ENCODE measurements around the gene LATS2.
A peak's percentile ranks its signal among the peaks of the same experiment; 100 is the strongest.

LATS2 gene

GRCh38 chr13:21061029-21061763 is at the start of gene LATS2:
Gene LATS2, minus strand, starts transcription at chr13:21061586. Its CDS starts 15,560 bp downstream, at chr13:21046026.
- DNase-seq (ENCODE audit: low spot score): peak; percentile 96

DNA sequence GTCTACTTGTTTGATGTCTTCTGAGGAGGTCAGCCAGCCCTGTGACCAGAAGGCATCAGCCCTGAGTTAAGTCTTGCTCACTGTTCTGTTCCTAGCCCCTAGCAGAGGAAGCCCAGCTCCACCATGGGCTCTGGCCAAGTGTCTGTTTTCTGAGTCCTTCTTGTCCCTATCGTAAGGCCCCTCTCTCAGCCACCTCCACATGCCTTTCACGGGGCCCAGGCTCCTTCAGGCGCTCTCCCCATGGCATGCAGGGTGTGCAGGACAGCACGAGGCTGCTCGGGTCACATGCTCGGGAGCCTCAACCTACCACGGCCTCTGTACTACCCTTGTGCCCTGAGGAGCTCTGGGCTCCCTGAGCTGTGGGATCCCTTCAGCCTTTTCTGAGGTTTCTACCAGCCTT is 47.8 kb upstream of the LATS2 start:
- no peak for DNase-seq (ENCODE audit: low spot score)

DNA sequence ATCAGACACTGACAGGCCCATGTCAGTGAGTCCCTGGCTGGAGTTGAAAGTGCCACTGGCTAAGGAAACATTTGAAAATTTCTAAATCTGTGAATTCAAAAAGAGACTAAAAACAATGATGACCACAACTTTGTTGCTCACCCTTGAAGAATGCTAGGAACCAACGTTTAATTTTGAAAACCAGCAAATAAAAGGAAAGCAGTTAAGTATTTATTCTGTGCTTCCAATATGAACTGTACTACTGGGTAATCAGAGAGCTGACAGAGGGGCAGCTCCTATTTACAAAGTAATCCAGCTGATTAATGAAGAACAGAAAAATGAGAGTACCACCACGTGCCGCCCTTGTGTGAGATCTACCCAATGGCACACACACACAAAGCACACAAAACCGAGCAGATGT is 44.7 kb upstream of the LATS2 start:
- DNase-seq (ENCODE audit: low spot score): peak; percentile 83

- no peak for DNase-seq (ENCODE audit: low spot score)
Measured at GRCh38 chr13:21104199-21105019, 43.0 kb upstream of the LATS2 start.

DNA sequence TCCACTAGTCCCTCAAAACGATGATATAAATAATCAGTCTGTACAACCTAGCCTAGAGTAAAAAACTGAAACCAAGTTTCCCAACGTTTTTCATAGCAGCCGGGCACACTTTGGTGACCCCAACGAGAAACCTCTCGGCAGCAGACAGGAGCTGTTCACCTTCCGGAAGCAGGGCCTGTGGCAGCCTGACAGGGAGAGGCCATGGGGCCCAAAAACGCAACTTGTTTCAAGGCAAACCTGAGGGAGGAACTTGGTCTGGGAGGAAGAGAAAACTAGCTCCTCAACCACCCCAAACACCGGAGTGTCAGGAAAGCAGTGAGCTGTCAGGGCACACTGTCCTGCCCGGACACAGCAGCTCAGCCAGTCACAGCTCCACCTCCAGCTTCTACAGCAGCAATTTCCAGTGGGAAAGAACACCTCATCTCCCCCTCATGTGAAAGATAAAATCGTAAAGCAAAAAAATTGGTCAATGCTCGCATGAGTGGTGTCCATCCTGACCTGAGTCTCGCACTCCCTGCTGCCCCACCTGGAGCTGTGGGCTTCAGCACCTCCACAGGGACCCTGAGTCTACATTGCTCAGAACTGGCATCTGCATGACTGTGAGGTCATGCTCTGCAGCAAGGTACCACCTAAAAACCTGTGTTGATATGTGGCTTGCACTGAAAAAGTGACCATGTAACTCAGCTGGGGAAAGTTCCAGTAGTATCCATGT is 40.6 kb upstream of the LATS2 start:
- DNase-seq (ENCODE audit: low spot score): no peak

GRCh38 chr13:21100994-21101757 is 39.8 kb upstream of the LATS2 start:
- no peak for DNase-seq (ENCODE audit: low spot score)

DNA sequence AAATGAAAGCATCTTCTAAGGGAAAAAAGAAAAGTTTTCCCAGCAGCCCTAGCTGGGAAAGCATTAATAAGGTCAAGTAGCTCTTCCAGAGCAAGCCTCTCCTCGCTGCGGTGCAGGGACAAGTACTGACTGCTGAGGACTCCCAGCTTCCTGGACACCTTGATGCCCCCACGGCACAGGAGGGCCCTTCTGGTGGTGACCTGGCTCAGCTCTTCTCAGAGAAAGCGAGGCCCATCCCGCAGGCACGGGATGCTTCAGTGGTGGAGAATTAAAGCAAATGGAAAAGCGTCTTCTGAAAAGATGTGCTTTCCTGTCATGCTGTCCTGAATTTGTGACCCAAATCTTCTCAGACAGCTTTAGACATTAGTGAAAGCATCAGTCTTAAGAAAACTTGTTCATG is 38.8 kb upstream of the LATS2 start:
- DNase-seq (ENCODE audit: low spot score): no peak

DNA sequence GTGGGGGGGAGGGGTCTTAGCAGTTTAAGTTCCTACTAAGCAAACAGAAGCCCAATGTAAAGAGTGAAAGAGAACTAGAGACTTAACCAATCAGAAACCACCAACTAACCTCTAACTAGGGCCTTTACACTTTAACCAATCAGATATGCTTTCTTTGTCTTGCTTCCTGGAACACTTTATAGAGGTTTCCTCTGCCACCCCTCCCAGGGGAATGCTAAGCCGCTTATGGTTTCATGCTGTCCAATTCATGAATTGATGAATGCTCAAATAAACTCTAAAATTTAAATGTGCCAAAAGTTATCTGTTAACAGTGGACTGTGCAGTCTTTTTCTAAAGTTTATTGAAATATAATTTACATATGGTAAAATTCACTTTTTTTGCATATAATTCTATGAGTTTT is 33.9 kb upstream of the LATS2 start:
- DNase-seq (ENCODE audit: low spot score): no peak

- DNase-seq (ENCODE audit: low spot score): no peak
Measured at GRCh38 chr13:21089830-21090229, 28.4 kb upstream of the LATS2 start.

DNA sequence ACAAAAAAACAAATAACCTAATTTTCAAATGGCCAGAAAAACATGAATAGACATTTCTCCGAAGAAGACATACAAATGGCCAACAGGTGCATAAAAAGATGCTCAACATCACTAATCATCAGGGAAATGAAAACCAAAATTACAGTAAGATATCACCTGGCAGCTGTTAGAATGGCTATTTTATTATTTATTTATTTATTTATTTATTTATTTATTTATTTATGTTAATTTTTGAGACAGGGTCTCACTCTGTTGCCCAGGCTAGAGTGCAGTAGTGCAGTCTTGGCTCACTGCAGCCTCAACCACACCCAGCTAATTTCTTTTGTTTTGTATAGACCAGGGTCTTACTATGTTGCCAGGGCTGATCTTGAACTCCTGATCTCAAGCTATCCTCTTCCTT is 27.1 kb upstream of the LATS2 start:
- DNase-seq (ENCODE audit: low spot score): no peak

GRCh38 chr13:21086929-21087328 is 25.5 kb upstream of the LATS2 start:
- no peak for DNase-seq (ENCODE audit: low spot score)

DNA sequence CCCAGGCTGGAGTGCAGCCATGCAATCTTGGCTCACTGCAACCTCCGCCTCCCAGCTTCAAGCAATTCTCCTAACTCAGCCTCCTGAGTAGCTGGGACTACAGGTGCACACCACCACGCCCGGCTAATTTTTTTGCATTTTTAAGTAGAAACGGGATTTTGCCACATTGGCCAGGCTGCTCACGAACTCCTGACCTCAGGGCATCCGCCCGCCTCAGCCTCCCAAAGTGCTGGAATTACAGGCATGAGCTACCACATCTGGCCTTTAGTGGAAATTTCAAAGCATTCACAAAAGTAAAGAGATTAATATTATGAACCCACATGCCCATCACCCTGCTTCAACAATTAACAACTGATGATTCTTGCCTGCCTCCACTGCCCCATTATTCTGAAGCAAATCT is 20.5 kb upstream of the LATS2 start:
- no peak for DNase-seq (ENCODE audit: low spot score)

GRCh38 chr13:21080593-21080891 is 19.2 kb upstream of the LATS2 start:
- DNase-seq (ENCODE audit: low spot score): no peak

DNA sequence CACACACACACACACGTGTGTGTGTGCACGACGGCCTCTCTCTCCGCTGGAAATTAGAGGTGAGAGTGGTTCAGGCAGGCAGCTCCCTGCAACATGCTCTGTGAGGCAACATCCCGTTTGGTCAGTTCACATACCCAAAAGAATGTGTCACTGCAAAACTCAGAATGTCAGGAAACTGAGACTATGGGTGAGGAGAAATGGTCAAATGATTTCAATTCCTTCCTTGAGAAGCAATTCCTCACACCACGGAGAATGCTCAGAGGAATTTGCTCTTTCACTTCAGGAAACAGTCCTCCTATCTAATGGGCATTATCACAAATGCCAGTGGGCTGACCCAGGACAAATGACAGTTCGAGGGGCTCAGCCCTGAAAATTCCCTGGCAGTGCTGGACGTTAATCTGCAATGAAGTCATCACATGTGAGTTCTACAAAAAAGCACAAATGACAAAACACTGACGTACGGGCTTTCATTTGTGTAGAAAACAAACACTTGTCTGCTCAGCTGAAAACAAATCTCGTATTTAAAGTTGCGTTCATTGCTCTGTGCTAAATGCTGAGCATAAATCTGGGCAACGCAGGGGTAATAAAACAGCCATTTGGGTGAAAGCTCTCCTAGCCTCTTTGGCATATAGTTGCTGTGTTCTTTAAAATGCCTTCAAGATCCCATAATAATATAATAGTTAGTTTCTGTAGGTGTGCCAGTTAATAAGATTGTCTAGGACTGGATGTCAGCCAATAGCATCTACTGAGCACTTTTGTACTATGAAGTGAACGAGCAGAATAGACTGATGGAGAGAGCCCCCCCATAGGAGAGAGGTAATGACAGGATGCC is 18.6 kb upstream of the LATS2 start:
- DNase-seq (ENCODE audit: low spot score): peak; percentile 74

GRCh38 chr13:21079221-21079620 is 17.8 kb upstream of the LATS2 start:
- DNase-seq (ENCODE audit: low spot score): no peak

GRCh38 chr13:21078501-21078900 is 17.1 kb upstream of the LATS2 start:
- no peak for DNase-seq (ENCODE audit: low spot score)

GRCh38 chr13:21077788-21078353 is 16.5 kb upstream of the LATS2 start:
- no peak for DNase-seq (ENCODE audit: low spot score)

GRCh38 chr13:21077076-21077787 is 15.8 kb upstream of the LATS2 start:
- DNase-seq (ENCODE audit: low spot score): no peak

- DNase-seq (ENCODE audit: low spot score): no peak
Measured at GRCh38 chr13:21076253-21076652, 14.9 kb upstream of the LATS2 start.
